ENCODE results near the gene CACNA2D2.

The CACNA2D2 gene

GRCh38 chr3:50441424-50442217 is 61.8 kb downstream of the CACNA2D2 start:
- Histone ChIP-seq H2AFZ (ENCODE audit: low read depth, low read length) (no peak overlapping the region), H3K4me1 (ENCODE audit: insufficient read depth, low read length) (no peaks in the 10 kb centered on the region), H3K9me3 (ENCODE audit: low read length) (no peaks in the 10 kb centered on the region), H3K27me3 (ENCODE audit: insufficient read depth, low read length) (peaks cover 62% of the 10 kb centered on the region), H3K36me3 (ENCODE audit: insufficient read depth, low read length) (no peaks in the 10 kb centered on the region), H3K4me3 (ENCODE audit: low read length) (no peak overlapping the region)

- no peaks in the 10 kb centered on the region for H3K36me3 ChIP-seq (ENCODE audit: insufficient read depth, low read length)
- peaks cover 5% of the 10 kb centered on the region for H3K4me1 ChIP-seq (ENCODE audit: insufficient read depth, low read length)
- H3K9me3 ChIP-seq (ENCODE audit: low read length), result no peaks in the 10 kb centered on the region
- no peak overlapping the region for H3K4me3 ChIP-seq (ENCODE audit: low read length)
- peaks cover 42% of the 10 kb centered on the region for H3K27me3 ChIP-seq (ENCODE audit: insufficient read depth, low read length)
- no peak overlapping the region for H2AFZ ChIP-seq (ENCODE audit: low read depth, low read length)
Observed at GRCh38 chr3:50436114-50436674, 67.2 kb downstream of the CACNA2D2 start.

- Histone ChIP-seq H3K4me3 (ENCODE audit: low read length) (no peak overlapping the region), H3K36me3 (ENCODE audit: insufficient read depth, low read length) (no peaks in the 10 kb centered on the region), H3K27me3 (ENCODE audit: insufficient read depth, low read length) (peaks cover 37% of the 10 kb centered on the region), H3K4me1 (ENCODE audit: insufficient read depth, low read length) (peaks cover 5% of the 10 kb centered on the region), H3K9me3 (ENCODE audit: low read length) (no peaks in the 10 kb centered on the region), H2AFZ (ENCODE audit: low read depth, low read length) (no peak overlapping the region)
Observed at GRCh38 chr3:50435371-50436113, 67.9 kb downstream of the CACNA2D2 start.

GRCh38 chr3:50433954-50434353 is 69.5 kb downstream of the CACNA2D2 start:
- H3K4me3 ChIP-seq (ENCODE audit: low read length), result no peak overlapping the region
- no peak overlapping the region for H2AFZ ChIP-seq (ENCODE audit: low read depth, low read length)
- no peaks in the 10 kb centered on the region for H3K9me3 ChIP-seq (ENCODE audit: low read length)
- no peaks in the 10 kb centered on the region for H3K36me3 ChIP-seq (ENCODE audit: insufficient read depth, low read length)
- peaks cover 5% of the 10 kb centered on the region for H3K4me1 ChIP-seq (ENCODE audit: insufficient read depth, low read length)
- H3K27me3 ChIP-seq (ENCODE audit: insufficient read depth, low read length), result peaks cover 26% of the 10 kb centered on the region

GRCh38 chr3:50430950-50431435 is 72.4 kb downstream of the CACNA2D2 start:
- Histone ChIP-seq H3K4me1 (ENCODE audit: insufficient read depth, low read length) (peaks cover 5% of the 10 kb centered on the region), H2AFZ (ENCODE audit: low read depth, low read length) (no peak overlapping the region), H3K4me3 (ENCODE audit: low read length) (no peak overlapping the region), H3K9me3 (ENCODE audit: low read length) (no peaks in the 10 kb centered on the region), H3K27me3 (ENCODE audit: insufficient read depth, low read length) (peaks cover 14% of the 10 kb centered on the region), H3K36me3 (ENCODE audit: insufficient read depth, low read length) (no peaks in the 10 kb centered on the region)

GRCh38 chr3:50430191-50430590 is 73.2 kb downstream of the CACNA2D2 start:
- Histone ChIP-seq H3K9me3 (ENCODE audit: low read length) (no peaks in the 10 kb centered on the region), H3K4me1 (ENCODE audit: insufficient read depth, low read length) (peaks cover 4% of the 10 kb centered on the region), H2AFZ (ENCODE audit: low read depth, low read length) (no peak overlapping the region), H3K4me3 (ENCODE audit: low read length) (no peak overlapping the region), H3K27me3 (ENCODE audit: insufficient read depth, low read length) (peaks cover 17% of the 10 kb centered on the region), H3K36me3 (ENCODE audit: insufficient read depth, low read length) (no peaks in the 10 kb centered on the region)

- peaks cover 21% of the 10 kb centered on the region for H3K27me3 ChIP-seq (ENCODE audit: insufficient read depth, low read length)
- H3K4me3 ChIP-seq (ENCODE audit: low read length), result no peak overlapping the region
- no peaks in the 10 kb centered on the region for H3K36me3 ChIP-seq (ENCODE audit: insufficient read depth, low read length)
- H3K9me3 ChIP-seq (ENCODE audit: low read length), result no peaks in the 10 kb centered on the region
- no peaks in the 10 kb centered on the region for H3K4me1 ChIP-seq (ENCODE audit: insufficient read depth, low read length)
- H2AFZ ChIP-seq (ENCODE audit: low read depth, low read length), result no peak overlapping the region
Observed at GRCh38 chr3:50428007-50428633, 75.3 kb downstream of the CACNA2D2 start.

- Histone ChIP-seq H3K27me3 (ENCODE audit: insufficient read depth, low read length) (peaks cover 30% of the 10 kb centered on the region), H3K9me3 (ENCODE audit: low read length) (no peaks in the 10 kb centered on the region), H2AFZ (ENCODE audit: low read depth, low read length) (no peak overlapping the region), H3K4me3 (ENCODE audit: low read length) (no peak overlapping the region), H3K4me1 (ENCODE audit: insufficient read depth, low read length) (no peaks in the 10 kb centered on the region), H3K36me3 (ENCODE audit: insufficient read depth, low read length) (no peaks in the 10 kb centered on the region)
Observed at GRCh38 chr3:50427217-50427616, 76.2 kb downstream of the CACNA2D2 start.

GRCh38 chr3:50425911-50426310 is 77.5 kb downstream of the CACNA2D2 start:
- no peaks in the 10 kb centered on the region for H3K9me3 ChIP-seq (ENCODE audit: low read length)
- H3K4me3 ChIP-seq (ENCODE audit: low read length), result no peak overlapping the region
- H3K4me1 ChIP-seq (ENCODE audit: insufficient read depth, low read length), result no peaks in the 10 kb centered on the region
- peaks cover 33% of the 10 kb centered on the region for H3K27me3 ChIP-seq (ENCODE audit: insufficient read depth, low read length)
- no peak overlapping the region for H2AFZ ChIP-seq (ENCODE audit: low read depth, low read length)
- H3K36me3 ChIP-seq (ENCODE audit: insufficient read depth, low read length), result no peaks in the 10 kb centered on the region

GRCh38 chr3:50423543-50423942 is 79.9 kb downstream of the CACNA2D2 start:
- no peak overlapping the region for H2AFZ ChIP-seq (ENCODE audit: low read depth, low read length)
- peaks cover 44% of the 10 kb centered on the region for H3K27me3 ChIP-seq (ENCODE audit: insufficient read depth, low read length)
- no peaks in the 10 kb centered on the region for H3K4me1 ChIP-seq (ENCODE audit: insufficient read depth, low read length)
- no peak overlapping the region for H3K4me3 ChIP-seq (ENCODE audit: low read length)
- no peaks in the 10 kb centered on the region for H3K36me3 ChIP-seq (ENCODE audit: insufficient read depth, low read length)
- no peaks in the 10 kb centered on the region for H3K9me3 ChIP-seq (ENCODE audit: low read length)

- Histone ChIP-seq H2AFZ (ENCODE audit: low read depth, low read length) (no peak overlapping the region), H3K9me3 (ENCODE audit: low read length) (no peaks in the 10 kb centered on the region), H3K4me3 (ENCODE audit: low read length) (no peak overlapping the region), H3K4me1 (ENCODE audit: insufficient read depth, low read length) (no peaks in the 10 kb centered on the region), H3K27me3 (ENCODE audit: insufficient read depth, low read length) (peaks cover 44% of the 10 kb centered on the region), H3K36me3 (ENCODE audit: insufficient read depth, low read length) (no peaks in the 10 kb centered on the region)
Observed at GRCh38 chr3:50422153-50422552, 81.3 kb downstream of the CACNA2D2 start.

- Histone ChIP-seq H3K27me3 (ENCODE audit: insufficient read depth, low read length) (peaks cover 29% of the 10 kb centered on the region), H3K9me3 (ENCODE audit: low read length) (no peaks in the 10 kb centered on the region), H3K4me1 (ENCODE audit: insufficient read depth, low read length) (no peaks in the 10 kb centered on the region), H3K4me3 (ENCODE audit: low read length) (no peak overlapping the region), H2AFZ (ENCODE audit: low read depth, low read length) (no peak overlapping the region), H3K36me3 (ENCODE audit: insufficient read depth, low read length) (no peaks in the 10 kb centered on the region)
Observed at GRCh38 chr3:50419595-50420370, 83.7 kb downstream of the CACNA2D2 start.
